RKO (cell line): ENCODE measurements around the gene NOL6.
"Not testable (repeated sequence)": the region's sequence is repeated elsewhere in the genome, so short reads cannot be mapped to it uniquely, and the experiment has no call there.

Experiments
- DNase-seq: peaks from one replicate; pipeline ENCODE4 v3.0.0-alpha.2; 2016; ENCODE audit warnings: low spot score

Gene NOL6

DNA sequence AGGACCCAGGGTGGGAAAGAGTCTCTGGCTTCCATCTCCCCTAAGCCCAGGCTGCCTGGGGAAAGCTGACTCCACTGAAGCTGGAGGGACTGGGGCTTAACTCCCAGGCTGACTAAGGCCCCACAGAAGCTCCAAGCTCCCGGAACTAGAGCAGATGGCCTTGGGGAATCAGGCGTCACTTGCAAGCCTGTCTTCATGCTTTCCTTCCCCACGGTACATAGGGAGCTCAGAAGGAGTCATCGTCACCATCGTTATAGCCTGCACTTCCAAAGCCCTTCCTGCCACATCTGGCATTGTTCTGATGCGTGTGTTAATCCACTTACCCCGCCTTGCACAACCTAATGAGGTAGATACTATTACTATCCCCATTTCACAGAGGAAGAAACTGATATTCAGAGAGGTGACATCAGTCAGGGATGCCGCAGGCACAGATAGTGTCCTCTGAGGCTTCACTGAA is 37.9 kb downstream of the NOL6 start:
- no peak for DNase-seq

DNA sequence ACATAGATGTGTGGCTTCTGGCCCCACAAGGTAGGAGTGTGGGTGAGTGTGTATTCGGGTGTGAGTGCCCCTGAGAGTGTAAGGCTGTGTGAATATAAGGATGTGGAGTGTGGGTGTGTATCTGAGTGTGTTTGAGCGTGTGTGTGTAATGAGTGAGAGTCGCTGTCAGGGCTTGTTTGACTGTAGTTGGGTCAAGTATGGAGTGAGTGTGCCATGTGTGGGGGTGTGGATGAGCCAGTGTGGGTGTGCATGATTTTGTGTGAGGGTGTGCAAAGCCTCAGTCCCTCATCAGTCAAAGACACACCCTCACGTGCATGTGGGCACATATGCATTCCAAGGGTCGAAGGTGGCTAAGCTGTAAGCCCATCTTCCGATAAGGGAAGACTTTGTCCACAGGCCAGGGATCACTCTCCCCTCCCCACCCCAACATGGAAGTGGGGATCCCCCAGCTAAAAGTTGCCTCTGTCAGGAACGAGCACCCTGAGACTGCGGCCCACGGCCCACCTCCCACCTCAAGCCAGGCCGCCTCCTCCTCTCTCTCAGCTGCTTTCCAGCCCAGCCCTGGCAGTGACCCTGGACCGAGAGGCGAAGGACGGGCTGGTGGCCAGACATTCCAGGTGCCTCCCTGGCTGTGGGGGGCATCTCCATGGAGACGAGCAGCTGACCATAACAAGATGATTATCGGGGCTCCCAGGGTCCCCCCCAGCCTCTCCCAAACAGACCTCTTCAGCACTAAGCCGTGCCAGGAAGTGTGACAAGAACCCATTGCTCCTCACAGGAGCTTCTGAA is 39.2 kb downstream of the NOL6 start:
- no peak for DNase-seq

DNA sequence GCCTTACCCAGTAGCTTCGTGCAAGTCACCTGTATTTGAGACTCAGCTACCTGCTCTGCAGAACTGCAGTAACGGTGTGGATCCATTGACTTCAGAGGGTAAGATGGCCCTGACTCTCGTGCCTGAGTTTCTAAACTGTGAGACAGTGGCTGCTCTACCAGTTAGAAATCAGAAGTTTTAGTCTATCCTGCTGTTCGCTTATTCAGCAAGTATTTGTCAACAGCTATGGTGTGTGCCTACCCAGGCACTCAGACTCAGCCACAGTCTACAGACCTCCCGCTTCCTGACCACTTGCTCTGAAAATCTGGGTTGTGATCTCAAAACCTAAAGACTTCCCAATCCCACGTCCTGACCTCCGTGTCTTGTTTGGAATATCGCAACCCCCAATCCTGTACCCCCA is 39.9 kb downstream of the NOL6 start:
- no peak for DNase-seq

DNA sequence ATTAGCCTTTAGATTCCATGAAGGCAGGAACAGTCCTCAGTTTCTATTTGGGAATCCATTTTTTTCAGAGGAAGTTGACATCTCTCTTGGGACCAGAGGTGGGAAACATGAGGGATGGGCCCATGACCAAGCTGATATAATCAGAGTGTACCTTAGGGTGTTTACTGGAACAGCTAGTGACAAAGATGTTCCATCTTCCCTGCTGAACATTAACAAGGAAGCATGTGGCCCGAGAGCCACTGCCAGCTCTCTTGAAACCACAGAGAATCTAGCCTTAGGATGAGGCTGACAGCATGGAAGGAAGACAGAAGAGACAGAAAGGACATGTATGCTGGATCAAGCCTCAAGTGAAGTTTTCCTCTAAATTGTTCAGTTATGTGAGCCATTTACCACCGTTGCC is 42.3 kb downstream of the NOL6 start:
- DNase-seq = no peak

DNA sequence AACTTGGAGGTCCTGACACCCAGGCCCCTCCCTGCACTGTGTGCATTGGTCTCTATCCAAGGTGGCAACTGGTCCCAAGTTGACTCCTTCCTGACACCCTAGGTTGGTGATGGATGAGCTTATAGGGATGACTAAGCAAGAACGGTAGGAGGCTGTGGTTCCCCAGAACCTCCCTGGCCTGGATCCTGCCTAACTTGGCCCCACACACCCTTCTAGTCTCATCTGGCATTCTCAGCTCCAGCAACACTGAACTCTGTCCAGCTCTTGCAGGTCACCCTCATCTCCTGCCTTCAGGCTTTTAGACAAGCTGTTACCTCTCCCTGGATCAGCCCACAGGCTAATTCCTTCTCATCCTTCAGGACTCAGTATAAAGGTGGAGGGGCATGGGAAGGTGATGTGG is 42.8 kb downstream of the NOL6 start:
- no peak for DNase-seq

DNA sequence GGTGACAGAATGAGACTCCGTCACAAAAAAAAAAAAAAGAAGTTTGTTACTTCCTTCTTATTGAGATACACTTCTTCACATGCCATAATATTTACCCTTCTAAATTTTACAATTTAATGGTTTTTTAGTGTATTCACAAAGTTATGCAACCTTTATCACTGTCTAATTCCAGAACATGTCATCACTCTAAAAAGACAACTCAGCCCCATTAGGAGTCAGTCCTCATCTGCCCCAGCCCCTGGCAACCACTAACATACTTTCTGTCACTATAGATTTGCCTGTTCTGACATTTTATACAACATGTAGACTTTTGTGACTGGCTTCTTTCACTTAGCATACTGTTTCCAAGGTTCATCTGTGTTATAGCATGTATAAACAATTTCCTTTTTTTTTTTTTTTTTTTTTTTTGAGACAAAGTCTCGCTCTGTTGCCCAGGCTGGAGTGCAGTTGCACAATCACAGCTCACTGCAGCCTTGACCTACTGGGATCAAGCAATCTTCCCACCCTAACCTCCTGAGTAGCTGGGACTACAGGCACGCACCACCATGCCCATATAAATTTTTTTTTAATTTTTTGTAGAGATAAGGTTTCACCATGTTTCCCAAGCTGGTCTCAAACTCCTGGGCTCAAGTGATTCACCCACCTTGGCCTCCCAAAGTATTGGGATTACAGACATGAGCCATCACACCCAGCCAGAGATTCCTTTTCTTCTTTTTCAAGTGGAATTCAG is 44.3 kb downstream of the NOL6 start:
- DNase-seq = no peak

DNA sequence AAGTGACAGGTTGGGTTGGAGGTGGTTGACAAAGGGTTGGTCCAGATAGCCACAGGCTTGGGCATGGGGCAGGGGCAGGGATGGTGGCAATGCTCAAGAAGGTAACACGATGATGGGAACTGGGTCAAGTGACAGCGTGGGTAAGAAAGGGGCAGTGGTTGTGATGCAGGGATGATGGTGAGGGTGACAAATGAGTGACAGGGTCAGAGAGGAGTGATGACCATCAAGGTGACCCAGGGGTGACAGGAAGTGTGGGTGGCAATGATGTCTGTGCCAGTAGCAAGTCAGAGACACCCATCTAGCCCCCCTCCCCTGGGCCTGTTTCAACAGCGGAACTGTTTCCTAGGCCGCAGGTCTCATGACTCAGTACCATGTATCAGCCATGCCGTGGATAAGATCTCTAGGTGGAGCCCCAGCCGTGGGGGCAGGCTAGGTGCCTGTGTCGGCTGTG is 46.9 kb downstream of the NOL6 start:
- no peak for DNase-seq

DNA sequence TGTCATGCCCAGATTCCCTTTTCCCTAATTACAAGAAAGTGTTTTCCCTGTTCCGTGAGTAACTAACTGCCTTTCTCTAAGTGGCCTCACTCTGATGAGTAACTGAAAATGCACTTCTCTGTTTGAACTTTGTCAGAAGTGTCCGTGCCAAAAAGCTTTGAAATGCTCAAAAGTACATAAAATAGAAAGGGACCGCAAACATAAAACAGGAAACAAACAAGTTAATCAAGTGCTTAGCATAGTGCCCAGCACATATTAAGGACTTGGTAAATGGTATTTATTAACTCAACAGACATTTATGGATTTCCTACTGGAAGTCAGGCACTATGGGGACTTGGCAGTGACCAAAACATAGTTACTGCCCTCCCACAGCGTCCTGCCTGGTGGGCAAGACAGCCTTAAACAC is 48.6 kb downstream of the NOL6 start:
- DNase-seq = no peak

DNA sequence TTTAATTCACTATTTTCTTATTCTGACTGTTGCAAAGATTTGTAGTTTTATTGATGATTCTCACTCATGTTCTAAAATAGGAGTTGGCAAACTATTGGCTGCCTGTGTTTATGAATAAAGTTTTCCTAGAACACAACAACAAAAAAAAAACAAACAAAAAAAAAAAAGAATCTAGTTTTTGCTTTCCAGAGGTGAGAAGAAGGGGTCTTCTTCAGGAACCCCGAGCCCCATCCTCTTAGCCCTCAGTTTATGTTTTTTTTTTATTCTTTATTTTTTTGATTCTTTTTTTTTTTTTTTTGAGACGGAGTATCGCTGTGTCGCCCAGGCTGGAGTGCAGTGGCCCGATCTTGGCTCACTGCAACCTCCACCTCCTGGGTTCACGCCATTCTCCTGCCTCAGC is 49.2 kb downstream of the NOL6 start:
- DNase-seq = not testable (repeated sequence)

DNA sequence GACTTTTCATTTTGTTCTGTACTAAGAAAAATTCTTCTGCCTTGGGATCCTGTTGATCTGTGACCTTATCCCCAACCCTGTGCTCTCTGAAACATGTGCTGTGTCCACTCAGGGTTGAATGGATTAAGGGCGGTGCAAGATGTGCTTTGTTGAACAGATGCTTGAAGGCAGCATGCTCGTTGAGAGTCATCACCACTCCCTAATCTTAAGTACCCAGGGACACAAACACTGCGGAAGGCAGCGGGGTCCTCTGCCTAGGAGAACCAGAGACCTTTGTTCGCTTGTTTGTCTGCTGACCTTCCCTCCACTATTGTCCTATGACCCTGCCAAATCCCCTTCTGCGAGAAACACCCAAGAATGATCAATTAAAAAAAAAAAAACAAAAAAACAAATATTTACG is 49.7 kb downstream of the NOL6 start:
- DNase-seq = not testable (repeated sequence)

DNA sequence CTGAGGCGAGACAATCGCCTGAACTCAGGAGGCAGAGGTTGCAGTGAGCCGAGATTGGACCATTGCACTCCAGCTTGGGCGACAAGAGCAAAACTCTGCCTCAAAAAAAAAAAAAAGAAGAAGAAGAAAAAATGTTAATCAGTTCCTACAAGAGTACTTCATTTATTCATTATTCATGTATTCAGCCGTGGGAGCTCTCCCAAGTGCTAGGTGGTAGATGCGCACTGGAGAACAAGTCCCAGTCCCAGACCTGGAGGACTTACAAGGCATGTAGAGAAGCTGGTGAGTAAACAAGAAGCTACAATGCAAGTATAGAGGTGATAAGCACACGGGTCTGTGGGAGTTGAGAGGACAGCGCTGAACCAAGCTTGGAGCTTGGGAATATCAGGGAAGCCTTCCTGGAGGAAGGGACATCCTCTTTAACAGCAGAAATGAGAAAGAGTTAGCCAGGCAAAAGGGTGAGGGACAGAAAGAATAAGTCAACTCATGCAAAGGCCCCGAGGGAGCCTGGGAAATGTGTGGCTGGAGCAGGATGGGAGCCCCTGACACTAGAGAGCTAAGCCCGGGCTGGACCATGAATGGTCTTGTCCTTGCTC is 53.9 kb downstream of the NOL6 start:
- no peak for DNase-seq

DNA sequence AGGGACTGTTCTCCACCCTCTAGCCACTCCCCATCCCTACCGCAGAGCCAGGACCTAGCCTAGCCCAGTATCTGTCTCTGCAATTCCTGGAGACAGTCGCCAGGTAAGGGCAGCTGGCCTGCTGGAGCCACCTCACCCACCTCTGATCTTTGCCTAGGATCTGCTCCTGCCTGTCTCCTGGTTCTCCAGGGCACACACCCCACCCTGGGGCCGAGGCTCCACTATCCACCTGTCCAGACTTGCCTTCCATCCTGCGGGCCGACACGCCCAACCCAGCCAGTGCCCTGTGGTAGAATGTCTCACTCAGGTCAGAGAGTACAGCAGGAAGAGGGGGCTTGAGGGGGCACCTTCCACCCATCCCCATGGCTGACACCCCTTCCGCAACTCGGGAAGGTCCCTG is 55.6 kb downstream of the NOL6 start:
- no peak for DNase-seq

DNA sequence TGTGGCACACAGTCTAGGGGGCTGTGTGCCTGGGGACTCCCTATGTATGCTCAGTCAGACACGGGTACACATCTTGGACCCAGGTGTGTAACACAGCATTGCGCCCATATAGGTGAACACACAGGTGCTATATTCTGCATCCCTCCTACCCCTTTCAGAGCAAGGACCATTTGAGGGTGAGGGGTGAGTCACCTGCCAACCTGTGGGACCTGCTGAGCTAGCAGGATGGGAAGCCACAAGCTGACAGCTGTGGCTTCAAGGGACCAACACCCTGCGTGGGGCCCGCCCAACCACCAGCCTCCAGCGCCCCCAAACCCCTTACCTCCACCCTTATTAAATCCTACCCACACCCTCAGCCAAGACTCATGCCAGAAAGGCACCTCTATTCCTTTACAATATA is 56.7 kb downstream of the NOL6 start:
- no peak for DNase-seq

DNA sequence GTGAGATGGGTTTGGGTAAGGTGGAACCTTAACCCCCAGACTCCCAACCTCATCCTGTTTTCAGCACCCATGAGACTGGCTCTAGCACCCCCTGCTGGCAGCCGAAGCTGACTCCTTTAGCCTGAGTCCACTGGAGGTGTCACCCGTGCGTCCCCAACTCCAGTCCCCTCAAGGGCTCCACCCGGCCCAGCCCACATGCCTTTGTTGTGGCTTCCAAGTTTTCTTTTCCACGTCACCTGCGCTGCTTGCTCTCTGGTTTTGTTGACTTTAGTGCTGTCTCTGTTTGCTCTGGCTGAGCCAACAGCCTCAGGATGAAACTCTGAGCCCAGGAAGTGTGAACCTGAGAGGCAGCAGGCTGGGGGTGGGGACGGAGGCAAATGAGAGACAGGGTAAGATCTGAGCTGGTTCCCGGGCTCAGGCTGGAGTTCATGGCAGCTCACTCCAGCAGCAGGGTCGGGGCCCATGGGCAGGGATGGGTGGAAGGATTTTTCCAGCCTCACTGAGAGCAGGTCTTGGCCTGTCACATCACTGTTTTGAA is 58.2 kb downstream of the NOL6 start:
- no peak for DNase-seq

DNA sequence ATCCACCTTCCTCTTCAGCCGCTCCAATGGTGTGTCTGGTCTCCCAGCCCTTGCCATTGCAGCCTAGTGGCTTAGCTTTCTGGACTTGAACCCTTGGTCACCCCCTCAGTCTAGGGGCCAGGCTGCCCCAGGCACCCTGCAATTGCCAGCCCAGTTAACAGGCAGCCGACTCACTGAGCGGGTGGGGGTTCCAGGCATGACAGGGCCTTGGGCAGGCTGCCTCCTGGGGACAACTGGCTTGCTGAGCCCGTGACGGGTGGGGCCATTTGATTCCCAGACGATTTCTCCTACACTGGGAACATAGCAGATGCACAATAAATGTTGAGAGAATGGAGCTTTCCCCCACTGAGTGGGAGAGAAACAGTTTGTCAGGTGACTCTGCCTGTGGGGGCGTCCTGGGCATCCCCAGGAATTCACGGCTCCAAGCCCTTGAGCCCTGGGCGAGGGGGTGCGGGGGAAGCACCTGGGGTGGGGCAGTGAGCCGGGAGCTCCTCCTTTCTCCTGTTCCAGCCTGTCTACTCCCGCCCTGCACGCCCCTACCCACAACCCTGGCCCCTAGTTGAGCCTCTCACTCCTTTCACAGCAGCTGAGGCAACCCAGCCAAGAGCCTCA is 58.7 kb downstream of the NOL6 start:
- no peak for DNase-seq

DNA sequence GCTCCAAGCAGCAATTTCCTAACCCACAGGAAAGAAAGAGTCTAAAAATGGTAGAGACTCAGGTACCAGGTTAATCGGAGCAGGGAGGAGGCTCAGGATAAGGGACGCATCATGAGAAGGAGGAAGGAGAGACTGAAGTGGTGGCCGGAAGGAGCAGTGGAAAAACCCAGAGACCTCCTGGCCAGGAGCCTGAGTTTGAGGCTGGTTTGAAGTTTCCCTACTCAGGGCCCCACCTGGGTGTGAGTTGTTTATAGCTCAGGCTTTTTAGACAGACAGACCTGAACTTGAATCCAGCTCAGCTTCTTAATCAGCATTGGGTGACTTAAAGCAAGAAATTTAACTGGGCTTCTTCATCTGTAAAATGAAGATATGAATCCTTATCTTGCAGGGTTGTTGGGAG is 59.5 kb downstream of the NOL6 start:
- DNase-seq = no peak
